Measurements from ENCODE around the gene MEGF9. TPM values are rescaled to one million over a fixed set of nuclear protein-coding genes. Genes with fewer than 3 reads are reported as not detected.
"Not testable (repeated sequence)": the region's sequence is repeated elsewhere in the genome, so short reads cannot be mapped to it uniquely, and the experiment has no call there.

MEGF9 gene
- total RNA-seq, 1 donor from 2014 or later, result 20.6 TPM

GRCh38 chr9:120558454-120558853 lies 155.8 kb downstream of the MEGF9 start:
- H3K27ac Mint-ChIP-seq (ENCODE audit: unreplicated experiment), result no peak overlapping the region
- H3K4me1 Mint-ChIP-seq (ENCODE audit: low read depth), result no peaks in the 10 kb centered on the region
- H3K9me3 Mint-ChIP-seq (ENCODE audit: low read depth), result no peaks in the 10 kb centered on the region
- TF ChIP-seq, protein P1, sequence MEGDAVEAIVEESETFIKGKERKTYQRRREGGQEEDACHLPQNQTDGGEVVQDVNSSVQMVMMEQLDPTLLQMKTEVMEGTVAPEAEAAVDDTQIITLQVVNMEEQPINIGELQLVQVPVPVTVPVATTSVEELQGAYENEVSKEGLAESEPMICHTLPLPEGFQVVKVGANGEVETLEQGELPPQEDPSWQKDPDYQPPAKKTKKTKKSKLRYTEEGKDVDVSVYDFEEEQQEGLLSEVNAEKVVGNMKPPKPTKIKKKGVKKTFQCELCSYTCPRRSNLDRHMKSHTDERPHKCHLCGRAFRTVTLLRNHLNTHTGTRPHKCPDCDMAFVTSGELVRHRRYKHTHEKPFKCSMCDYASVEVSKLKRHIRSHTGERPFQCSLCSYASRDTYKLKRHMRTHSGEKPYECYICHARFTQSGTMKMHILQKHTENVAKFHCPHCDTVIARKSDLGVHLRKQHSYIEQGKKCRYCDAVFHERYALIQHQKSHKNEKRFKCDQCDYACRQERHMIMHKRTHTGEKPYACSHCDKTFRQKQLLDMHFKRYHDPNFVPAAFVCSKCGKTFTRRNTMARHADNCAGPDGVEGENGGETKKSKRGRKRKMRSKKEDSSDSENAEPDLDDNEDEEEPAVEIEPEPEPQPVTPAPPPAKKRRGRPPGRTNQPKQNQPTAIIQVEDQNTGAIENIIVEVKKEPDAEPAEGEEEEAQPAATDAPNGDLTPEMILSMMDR (IDR thresholded peaks at IDR 0.05), result no peak
- no peaks in the 10 kb centered on the region for H3K27me3 Mint-ChIP-seq (ENCODE audit: low read depth)
- no peak overlapping the region for H3K4me3 Mint-ChIP-seq (ENCODE audit: unreplicated experiment)
- no peaks in the 10 kb centered on the region for H3K36me3 Mint-ChIP-seq (ENCODE audit: low read depth)
- no peak for DNase-seq (ENCODE audit: low spot score)

DNA sequence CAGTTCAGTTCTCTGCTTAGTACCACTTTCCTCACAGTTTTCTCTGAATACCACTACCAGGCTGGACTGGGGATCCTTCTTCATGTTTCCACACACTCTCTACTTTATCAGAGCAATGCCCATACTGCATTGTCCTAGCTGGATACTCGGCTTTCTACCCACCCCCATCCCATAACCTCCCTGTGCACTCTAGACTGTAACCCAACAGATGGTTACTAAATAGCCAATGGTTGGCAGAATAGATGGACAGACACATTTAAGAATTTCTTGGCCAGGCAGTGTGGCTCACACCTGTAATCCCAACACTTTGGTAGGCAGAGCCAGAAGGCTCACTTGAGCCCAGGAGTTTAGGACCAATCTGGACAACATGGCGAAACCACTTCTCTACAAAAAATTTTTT lies 157.1 kb downstream of the MEGF9 start:
- Mint-ChIP-seq H3K27ac (ENCODE audit: unreplicated experiment) (no peak overlapping the region), H3K4me1 (ENCODE audit: low read depth) (no peaks in the 10 kb centered on the region), H3K9me3 (ENCODE audit: low read depth) (no peaks in the 10 kb centered on the region), H3K36me3 (ENCODE audit: low read depth) (no peaks in the 10 kb centered on the region), H3K4me3 (ENCODE audit: unreplicated experiment) (no peak overlapping the region), H3K27me3 (ENCODE audit: low read depth) (no peaks in the 10 kb centered on the region)
- DNase-seq (ENCODE audit: low spot score), result no peak
- TF ChIP-seq, protein P1 (IDR thresholded peaks at IDR 0.05), result no peak

- no peak overlapping the region for H3K27ac Mint-ChIP-seq (ENCODE audit: unreplicated experiment)
Observed at GRCh38 chr9:120556775-120557174, 157.5 kb downstream of the MEGF9 start.

GRCh38 chr9:120555839-120556238 lies 158.4 kb downstream of the MEGF9 start:
- no peaks in the 10 kb centered on the region for H3K27me3 Mint-ChIP-seq (ENCODE audit: low read depth)
- TF ChIP-seq, protein P1 (IDR thresholded peaks at IDR 0.05), result no peak
- H3K4me1 Mint-ChIP-seq (ENCODE audit: low read depth), result peaks cover 6% of the 10 kb centered on the region
- DNase-seq (ENCODE audit: low spot score), result no peak
- H3K36me3 Mint-ChIP-seq (ENCODE audit: low read depth), result no peaks in the 10 kb centered on the region
- H3K27ac Mint-ChIP-seq (ENCODE audit: unreplicated experiment), result no peak overlapping the region
- H3K9me3 Mint-ChIP-seq (ENCODE audit: low read depth), result no peaks in the 10 kb centered on the region
- H3K4me3 Mint-ChIP-seq (ENCODE audit: unreplicated experiment), result no peak overlapping the region

More at GRCh38 chr9:120556775-120557174, 157.5 kb downstream of the MEGF9 start:
- H3K36me3 Mint-ChIP-seq (ENCODE audit: low read depth), result no peaks in the 10 kb centered on the region
- no peak for DNase-seq (ENCODE audit: low spot score)
- TF ChIP-seq, protein P1 (IDR thresholded peaks at IDR 0.05), result no peak
- no peaks in the 10 kb centered on the region for H3K4me1 Mint-ChIP-seq (ENCODE audit: low read depth)
- no peaks in the 10 kb centered on the region for H3K27me3 Mint-ChIP-seq (ENCODE audit: low read depth)
- no peak overlapping the region for H3K4me3 Mint-ChIP-seq (ENCODE audit: unreplicated experiment)
- H3K9me3 Mint-ChIP-seq (ENCODE audit: low read depth), result no peaks in the 10 kb centered on the region

- H3K27me3 Mint-ChIP-seq (ENCODE audit: low read depth); H3K36me3 Mint-ChIP-seq (ENCODE audit: low read depth); H3K9me3 Mint-ChIP-seq (ENCODE audit: low read depth); H3K4me3 Mint-ChIP-seq (ENCODE audit: unreplicated experiment); H3K27ac Mint-ChIP-seq (ENCODE audit: unreplicated experiment); DNase-seq (ENCODE audit: low spot score): not testable (repeated sequence)
- peaks cover 11% of the 10 kb centered on the region for H3K4me1 Mint-ChIP-seq (ENCODE audit: low read depth)
Observed at GRCh38 chr9:120552210-120552704, 162.0 kb downstream of the MEGF9 start.

Other genes with a start within 250 kb of the MEGF9 start
- gene CDK5RAP2, start 134.3 kb downstream of the MEGF9 start, total RNA-seq, result 36.3 to 70.4 TPM (median 40.4 TPM) in 3 replicates
- 69.0 to 85.7 TPM (median 72.9 TPM) in 3 replicates for gene FBXW2, start 78.9 kb upstream of the MEGF9 start, total RNA-seq
- 48.1 to 64.2 TPM (median 54.3 TPM) in 3 replicates for gene PSMD5, start 128.5 kb upstream of the MEGF9 start, total RNA-seq
- 73.5 to 115 TPM (median 77.8 TPM) in 3 replicates for gene PHF19, start 162.7 kb upstream of the MEGF9 start, total RNA-seq
- 10.0 to 11.3 TPM (median 10.8 TPM) in 3 replicates for gene TRAF1, start 212.3 kb upstream of the MEGF9 start, total RNA-seq

All from chondrocyte (in vitro differentiated cells).